GM12801 (cell line): ENCODE data around the gene KCTD2.

Experiments used
- TF ChIP-seq, protein P1 (sequence below): IDR thresholded peaks from one replicate; pipeline ENCODE4 v1.5.1; 2011; ENCODE audit warnings: control low read depth; ENCODE audit not compliant: insufficient read length; ENCODE audit errors: extremely low read depth

KCTD2 gene

DNA sequence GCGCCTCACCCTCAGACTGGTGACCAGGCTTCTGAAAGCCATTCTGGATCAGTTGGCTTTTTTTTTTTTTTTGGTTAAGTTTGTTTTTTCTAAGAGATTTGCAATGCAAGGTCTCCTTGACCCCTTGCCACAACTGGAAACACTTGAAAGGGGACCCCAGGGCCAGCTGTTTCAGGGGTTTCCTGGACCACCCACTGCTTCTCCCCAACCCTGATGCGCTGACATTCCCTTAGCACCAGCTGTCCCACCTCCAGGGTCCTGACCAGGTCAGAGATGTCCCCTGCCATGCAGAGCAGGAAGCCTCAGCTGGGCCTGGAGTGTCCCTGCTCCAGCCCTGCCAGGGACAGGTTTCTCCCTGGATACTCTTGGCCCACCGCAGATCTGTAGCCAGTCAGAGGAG is 42.7 kb upstream of the KCTD2 start:
- TF ChIP-seq, protein P1, sequence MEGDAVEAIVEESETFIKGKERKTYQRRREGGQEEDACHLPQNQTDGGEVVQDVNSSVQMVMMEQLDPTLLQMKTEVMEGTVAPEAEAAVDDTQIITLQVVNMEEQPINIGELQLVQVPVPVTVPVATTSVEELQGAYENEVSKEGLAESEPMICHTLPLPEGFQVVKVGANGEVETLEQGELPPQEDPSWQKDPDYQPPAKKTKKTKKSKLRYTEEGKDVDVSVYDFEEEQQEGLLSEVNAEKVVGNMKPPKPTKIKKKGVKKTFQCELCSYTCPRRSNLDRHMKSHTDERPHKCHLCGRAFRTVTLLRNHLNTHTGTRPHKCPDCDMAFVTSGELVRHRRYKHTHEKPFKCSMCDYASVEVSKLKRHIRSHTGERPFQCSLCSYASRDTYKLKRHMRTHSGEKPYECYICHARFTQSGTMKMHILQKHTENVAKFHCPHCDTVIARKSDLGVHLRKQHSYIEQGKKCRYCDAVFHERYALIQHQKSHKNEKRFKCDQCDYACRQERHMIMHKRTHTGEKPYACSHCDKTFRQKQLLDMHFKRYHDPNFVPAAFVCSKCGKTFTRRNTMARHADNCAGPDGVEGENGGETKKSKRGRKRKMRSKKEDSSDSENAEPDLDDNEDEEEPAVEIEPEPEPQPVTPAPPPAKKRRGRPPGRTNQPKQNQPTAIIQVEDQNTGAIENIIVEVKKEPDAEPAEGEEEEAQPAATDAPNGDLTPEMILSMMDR: no peak

DNA sequence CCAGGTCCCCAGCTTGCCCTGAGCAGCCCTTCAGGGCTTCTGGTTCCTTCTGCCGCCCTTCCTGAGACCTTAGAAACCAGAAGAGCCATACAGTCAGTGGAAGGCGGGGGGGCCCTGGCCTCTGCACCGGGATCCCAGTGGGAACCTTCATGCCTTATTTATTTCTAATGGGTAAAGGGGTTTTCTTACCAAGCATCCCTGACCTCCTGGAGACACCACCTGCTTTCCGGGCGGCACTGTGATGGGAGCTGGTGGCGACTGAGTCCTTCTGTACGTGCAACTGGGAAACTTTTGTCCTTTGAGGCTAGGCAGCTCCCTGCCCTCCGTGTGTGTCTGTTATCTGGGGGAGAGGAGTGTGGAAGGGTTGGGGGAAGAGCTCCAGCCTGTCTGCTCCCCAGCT is 41.7 kb upstream of the KCTD2 start:
- TF ChIP-seq, protein P1: no peak

DNA sequence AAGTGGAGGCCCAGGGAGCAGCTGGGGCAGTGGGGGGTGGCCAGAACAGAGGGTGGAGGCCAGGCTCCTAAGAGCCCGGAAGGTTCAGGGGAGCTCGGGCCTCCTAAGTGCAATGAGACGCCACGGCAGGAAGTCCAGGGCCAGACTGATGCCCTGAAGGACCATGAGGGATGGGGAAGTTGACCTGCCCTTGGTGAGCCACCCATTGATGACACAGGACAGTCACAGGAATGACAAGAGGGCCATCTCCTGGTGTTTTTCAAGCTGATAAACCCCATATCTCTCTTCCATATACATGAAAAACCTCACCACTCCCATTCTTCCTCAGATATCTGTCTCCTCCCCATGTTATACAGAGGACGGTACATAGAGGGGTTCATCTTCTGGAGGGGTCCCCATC is 40.4 kb upstream of the KCTD2 start:
- TF ChIP-seq, protein P1: no peak

DNA sequence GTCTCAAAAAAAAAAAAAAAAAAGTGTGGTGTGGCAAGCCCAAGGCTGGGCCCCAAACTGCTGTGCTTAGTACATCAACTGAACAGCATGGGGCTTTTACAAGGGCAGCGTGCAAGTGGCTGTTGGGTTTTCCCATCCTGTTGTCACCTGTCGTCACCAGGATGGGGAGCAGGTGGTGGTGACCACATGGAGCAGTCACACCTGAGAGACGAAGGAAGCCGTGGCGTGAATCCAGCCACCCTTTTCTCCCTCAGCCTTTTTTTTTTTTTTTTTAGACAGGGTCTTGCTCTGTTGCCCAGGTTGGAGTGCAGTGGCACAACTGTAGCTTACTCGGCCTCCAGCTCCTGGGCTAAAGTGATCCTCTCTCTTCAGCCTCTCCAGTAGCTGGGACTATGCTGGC is 38.7 kb upstream of the KCTD2 start:
- TF ChIP-seq, protein P1: no peak

DNA sequence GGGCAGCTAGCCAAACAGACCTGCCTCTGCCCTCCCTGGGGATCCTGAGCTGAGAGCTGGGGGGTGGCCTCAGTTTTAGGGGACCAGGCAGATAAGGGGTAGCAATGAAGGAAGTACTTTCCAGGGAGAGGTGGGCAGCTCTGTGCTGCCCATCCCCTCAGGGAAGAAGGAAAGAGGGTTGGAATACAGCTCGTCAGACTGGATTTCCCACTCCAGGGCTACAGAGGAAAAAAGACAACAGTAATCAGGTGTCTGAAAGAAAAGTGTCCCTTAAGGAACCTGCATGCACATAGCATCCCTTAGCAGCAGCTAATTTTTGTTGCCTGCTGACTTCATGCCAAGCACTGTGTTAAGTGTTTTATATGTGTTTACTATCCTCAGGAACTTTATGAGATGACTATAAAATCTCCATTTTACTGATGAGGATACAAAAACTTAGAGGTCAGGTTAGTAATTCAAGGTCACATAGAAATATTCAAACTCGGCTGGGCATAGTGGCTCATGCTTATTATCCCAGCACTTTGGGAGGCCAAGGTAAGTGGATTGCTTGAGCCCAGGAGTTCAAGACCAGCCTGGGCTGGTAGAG is 37.8 kb upstream of the KCTD2 start:
- TF ChIP-seq, protein P1: no peak

DNA sequence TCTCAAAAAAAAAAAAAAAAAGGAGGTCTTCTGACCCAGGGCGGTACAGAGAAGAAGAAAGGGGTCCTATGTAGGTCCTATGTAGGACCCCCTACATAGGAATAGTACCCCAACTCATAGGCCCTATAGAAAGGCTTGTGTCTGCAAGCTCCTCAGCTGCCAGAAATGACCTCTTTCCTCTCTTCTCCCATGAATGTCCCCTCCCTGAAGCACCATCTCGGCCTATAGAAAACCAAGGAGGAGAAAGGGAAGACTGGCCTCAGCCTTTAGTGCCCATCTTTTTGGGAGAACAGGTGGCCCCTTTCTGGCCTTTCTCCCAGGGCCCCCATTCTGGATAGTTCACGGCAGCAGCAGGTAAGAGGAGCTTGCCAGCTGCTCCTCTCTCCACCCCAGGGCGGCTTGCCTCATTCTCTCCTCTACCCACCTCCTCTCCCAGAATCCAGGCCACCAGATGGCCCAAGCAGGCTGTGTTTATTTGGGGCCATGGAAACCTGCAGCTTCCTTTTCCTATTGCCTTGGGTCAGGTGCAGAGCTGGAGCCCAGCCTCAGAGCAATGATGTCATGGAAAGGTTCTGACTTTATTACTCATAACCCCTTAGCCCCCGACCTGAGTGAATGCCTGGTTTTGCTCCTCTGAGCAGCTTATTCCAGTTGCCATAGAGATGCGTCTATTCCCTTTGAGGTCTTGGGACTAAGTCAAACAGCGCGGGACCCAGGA is 36.2 kb upstream of the KCTD2 start:
- TF ChIP-seq, protein P1: no peak

DNA sequence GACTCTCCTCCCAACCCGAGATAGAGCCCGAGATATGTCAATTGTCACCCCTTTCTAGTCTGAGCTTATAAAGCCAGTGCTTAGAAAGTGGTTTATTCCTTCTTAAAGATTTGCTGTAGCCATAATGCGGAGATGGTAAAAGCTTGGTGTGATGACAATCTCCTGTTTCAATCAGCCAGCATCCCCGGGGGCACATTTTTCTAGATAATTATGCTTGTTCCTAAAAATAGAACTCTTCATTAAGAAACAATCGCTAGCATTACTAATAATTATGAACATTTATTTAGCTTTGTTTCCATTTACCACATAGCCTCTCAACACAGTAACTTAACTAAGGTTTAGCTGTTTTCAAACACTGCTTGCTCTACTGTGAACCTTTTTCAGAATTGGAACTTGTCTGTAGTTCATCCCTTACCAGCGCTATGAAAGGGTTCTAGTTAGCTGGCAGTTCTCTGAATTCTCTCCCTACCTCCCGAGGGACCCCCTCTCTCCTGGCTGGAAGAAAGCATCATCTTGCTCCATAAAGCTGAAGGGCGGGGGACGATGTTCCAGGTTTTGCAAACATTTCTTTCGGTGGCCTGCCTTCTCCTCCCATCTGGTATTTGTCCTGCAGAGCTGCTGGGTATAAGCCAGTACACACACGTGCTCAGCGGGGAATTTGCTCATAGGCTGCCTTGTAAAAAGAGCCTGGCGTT is 35.5 kb upstream of the KCTD2 start:
- TF ChIP-seq, protein P1: no peak
